A673 (cell line): Measurements from ENCODE around the gene KRTAP10-4. TPM values are rescaled to one million over a fixed set of nuclear protein-coding genes. Genes with fewer than 3 reads are reported as not detected.

Source experiments
- BruUV-seq: library from RNA; stranded (reverse); fragments of 400-500 nt; replicated peaks from 2 replicates; lab custom pipeline; 2021; lab: Mats Ljungman, UMichigan
- CTCF ChIA-PET: fragments of 300-600 bp; sonication (Branson Sonifier 250); formaldehyde crosslinking; loops from one replicate; lab custom pipeline; 2022; ENCODE audit warnings: antibody characterized with exemption; lab: Charles Lee
- POLR2A ChIA-PET: fragments of 300-600 bp; sonication (Branson Sonifier 250); formaldehyde crosslinking; loops from one replicate; lab custom pipeline; 2022; ENCODE audit warnings: antibody characterized with exemption; ENCODE audit not compliant: low non-redundant PET; lab: Charles Lee
- DNase-seq: peaks from one replicate; pipeline ENCODE4 v3.0.0-alpha.2; 2015; ENCODE audit warnings: low spot score
- H3K27ac ChIP-seq: fragments of 200-600 bp; sonication (generic); 2 replicates; pipeline ENCODE4 v1.5.1; 2016; ENCODE audit warnings: mixed run types, low read depth, mild to moderate bottlenecking, mixed read lengths, antibody characterized with exemption, low read length; ENCODE audit not compliant: poor library complexity, severe bottlenecking
- H3K27me3 ChIP-seq: fragments of 200-600 bp; sonication (generic); replicated peaks from 2 replicates; pipeline ENCODE4 v1.6.1; 2017; ENCODE audit warnings: mixed run types, low read depth, mild to moderate bottlenecking, mixed read lengths, antibody characterized with exemption, low read length; ENCODE audit not compliant: insufficient read depth, poor library complexity
- H3K36me3 ChIP-seq: fragments of 200-600 bp; sonication (generic); 2 replicates; pipeline ENCODE4 v1.6.1; 2016; ENCODE audit warnings: mixed run types, mild to moderate bottlenecking, mixed read lengths, antibody characterized with exemption, low read length; ENCODE audit not compliant: insufficient read depth, poor library complexity, severe bottlenecking
- H3K4me1 ChIP-seq: fragments of 200-600 bp; sonication (generic); 2 replicates; pipeline ENCODE4 v1.6.1; 2017; ENCODE audit warnings: mixed run types, mild to moderate bottlenecking, mixed read lengths, antibody characterized with exemption, low read length; ENCODE audit not compliant: insufficient read depth, poor library complexity, severe bottlenecking
- H3K4me3 ChIP-seq: fragments of 200-600 bp; sonication (generic); 2 replicates; pipeline ENCODE4 v1.5.1; 2016; ENCODE audit warnings: low read depth, mixed run types, mild to moderate bottlenecking, mixed read lengths, low read length; ENCODE audit not compliant: poor library complexity, severe bottlenecking
- H3K9me3 ChIP-seq: fragments of 200-600 bp; sonication (generic); 2 replicates; pipeline ENCODE4 v1.6.1; 2016; ENCODE audit warnings: mixed run types, low read depth, mild to moderate bottlenecking, mixed read lengths, antibody characterized with exemption, low read length; ENCODE audit not compliant: poor library complexity, severe bottlenecking
- EZH2 ChIP-seq: fragments of 200-600 bp; sonication (generic); IDR thresholded peaks from 2 replicates; pipeline ENCODE4 v1.6.1; 2017; ENCODE audit warnings: borderline replicate concordance, low read depth, mild to moderate bottlenecking, mixed read lengths, antibody characterized with exemption, low read length; ENCODE audit not compliant: poor library complexity, severe bottlenecking
- intact Hi-C: fragments of 100-400 bp; cut with micrococcal nuclease; formaldehyde crosslinking; loops from one replicate; pipeline ENCODE4 v1.10.0; 2022; ENCODE audit not compliant: unreplicated experiment
- total RNA-seq: library from RNA; stranded (reverse); gene quantifications from 2 replicates; pipeline ENCODE4 v1.2.3, GENCODE V29; 2021
- TF ChIP-seq, protein P1 (sequence below): fragments of 300-800, 200-600 bp; sonication (generic); conservative IDR thresholded peaks from 2 replicates; pipeline ENCODE4 v1.5.1; 2017; ENCODE audit warnings: low read depth, mild to moderate bottlenecking, antibody characterized with exemption, low read length, moderate library complexity, mixed read lengths

Gene KRTAP10-4
- total RNA-seq, 1 experiment from 2014 or later = not detected

DNA sequence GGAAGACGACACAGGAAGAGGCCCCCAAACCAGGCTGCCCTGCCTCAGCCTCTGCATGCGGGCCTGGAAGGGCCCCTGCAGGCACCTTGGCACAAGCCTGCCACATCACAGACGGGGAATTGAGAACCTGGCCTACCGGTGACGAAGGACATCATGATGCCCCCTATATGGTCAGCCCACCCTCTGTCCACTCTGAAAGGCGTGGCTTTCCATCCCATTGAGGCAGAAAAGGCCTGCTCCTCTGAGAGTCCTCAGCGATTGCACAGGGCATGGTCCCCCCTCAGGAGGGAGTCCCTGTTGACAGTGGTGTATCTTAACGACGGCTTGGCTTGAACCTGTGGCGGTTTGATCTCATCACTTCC is 44.9 kb upstream of the KRTAP10-4 start:
- no TSS peak for BruUV-seq
- Histone ChIP-seq H3K27me3 (no peaks in the 10 kb centered on the region), H3K36me3 (no peaks in the 10 kb centered on the region), H3K4me1 (no peaks in the 10 kb centered on the region), H3K9me3 (peaks cover 6% of the 10 kb centered on the region), H3K27ac (no peak overlapping the region), H3K4me3 (no peak overlapping the region)
- POLR2A ChIA-PET = no interaction called here
- TF ChIP-seq, protein P1, sequence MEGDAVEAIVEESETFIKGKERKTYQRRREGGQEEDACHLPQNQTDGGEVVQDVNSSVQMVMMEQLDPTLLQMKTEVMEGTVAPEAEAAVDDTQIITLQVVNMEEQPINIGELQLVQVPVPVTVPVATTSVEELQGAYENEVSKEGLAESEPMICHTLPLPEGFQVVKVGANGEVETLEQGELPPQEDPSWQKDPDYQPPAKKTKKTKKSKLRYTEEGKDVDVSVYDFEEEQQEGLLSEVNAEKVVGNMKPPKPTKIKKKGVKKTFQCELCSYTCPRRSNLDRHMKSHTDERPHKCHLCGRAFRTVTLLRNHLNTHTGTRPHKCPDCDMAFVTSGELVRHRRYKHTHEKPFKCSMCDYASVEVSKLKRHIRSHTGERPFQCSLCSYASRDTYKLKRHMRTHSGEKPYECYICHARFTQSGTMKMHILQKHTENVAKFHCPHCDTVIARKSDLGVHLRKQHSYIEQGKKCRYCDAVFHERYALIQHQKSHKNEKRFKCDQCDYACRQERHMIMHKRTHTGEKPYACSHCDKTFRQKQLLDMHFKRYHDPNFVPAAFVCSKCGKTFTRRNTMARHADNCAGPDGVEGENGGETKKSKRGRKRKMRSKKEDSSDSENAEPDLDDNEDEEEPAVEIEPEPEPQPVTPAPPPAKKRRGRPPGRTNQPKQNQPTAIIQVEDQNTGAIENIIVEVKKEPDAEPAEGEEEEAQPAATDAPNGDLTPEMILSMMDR = no peak
- no peak for TF ChIP-seq EZH2
- intact Hi-C loops = no loop called here
- DNase-seq = no peak
- CTCF ChIA-PET = no interaction called here

DNA sequence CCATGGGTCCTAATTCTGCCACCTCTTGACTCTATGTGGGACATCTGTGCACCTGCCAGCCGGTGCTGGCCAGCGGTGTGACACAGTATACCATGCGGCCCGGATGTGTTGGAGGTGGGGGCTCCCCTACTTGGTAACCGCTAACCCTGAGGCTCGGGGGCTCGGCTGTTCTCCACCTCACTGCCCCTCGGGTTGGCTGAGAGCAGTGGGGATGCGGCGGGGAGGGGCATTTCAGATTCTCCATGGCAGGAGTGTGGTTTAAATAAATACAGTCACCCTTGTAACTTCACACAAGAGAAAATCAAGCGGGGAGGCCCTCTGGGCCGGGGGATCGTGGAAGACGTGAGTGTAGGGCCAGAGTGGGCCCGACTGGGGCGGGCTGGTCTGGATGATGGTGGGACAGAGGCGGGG is 44.5 kb upstream of the KRTAP10-4 start:
- no peaks in the 10 kb centered on the region for H3K4me1 ChIP-seq
- no TSS peak for BruUV-seq

DNA sequence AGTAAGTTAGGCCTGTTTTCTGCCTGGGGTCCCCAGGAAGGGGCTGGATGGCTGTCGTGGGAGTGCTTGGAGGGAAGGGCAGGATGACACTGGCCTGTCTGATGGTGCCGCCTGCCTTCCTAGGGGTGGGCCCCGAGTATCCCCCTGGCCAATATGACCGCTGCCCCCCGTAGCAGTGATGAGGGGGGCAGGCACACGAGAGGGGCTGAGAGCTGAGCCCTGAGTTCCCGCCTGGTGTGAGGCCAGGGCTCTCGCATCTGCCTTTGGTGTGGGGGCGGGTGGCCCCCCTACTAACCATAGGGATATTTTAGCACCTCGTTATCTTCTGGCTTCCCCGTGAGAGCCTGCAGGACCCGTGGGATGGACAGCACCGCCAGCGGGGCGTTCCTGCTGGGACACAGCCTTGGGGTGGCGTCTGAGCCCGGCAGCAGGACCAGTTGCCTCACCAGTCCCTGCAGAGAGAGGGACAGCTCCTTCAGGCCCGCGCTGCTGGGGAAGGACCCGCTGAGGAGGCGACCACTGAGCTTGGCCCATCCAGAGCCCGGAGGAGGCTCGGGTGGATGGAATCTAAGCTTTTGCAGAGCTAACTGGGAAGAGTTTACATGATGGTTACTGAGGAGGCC is 43.9 kb upstream of the KRTAP10-4 start:
- POLR2A ChIA-PET = no interaction called here
- no peak overlapping the region for H3K4me3 ChIP-seq
- H3K27me3 ChIP-seq = no peaks in the 10 kb centered on the region
- H3K4me1 ChIP-seq = no peaks in the 10 kb centered on the region
- CTCF ChIA-PET = no interaction called here
- no peaks in the 10 kb centered on the region for H3K9me3 ChIP-seq
- H3K36me3 ChIP-seq = no peaks in the 10 kb centered on the region
- TF ChIP-seq, protein P1 = no peak
- no peak for TF ChIP-seq EZH2
- no peak for DNase-seq
- intact Hi-C loops = no loop called here
- BruUV-seq = no TSS peak
- no peak overlapping the region for H3K27ac ChIP-seq

More for the DNA sequence above, 44.5 kb upstream of the KRTAP10-4 start:
- H3K9me3 ChIP-seq = peaks cover 4% of the 10 kb centered on the region
- no peaks in the 10 kb centered on the region for H3K27me3 ChIP-seq
- TF ChIP-seq, protein P1 = no peak
- TF ChIP-seq EZH2 = no peak
- DNase-seq = no peak
- ChIA-PET POLR2A (no interaction called here), CTCF (no interaction called here)
- intact Hi-C loops = no loop called here
- no peaks in the 10 kb centered on the region for H3K36me3 ChIP-seq
- H3K4me3 ChIP-seq = no peak overlapping the region
- H3K27ac ChIP-seq = no peak overlapping the region
